ENCODE data around the gene GIGYF2.

Gene GIGYF2

DNA sequence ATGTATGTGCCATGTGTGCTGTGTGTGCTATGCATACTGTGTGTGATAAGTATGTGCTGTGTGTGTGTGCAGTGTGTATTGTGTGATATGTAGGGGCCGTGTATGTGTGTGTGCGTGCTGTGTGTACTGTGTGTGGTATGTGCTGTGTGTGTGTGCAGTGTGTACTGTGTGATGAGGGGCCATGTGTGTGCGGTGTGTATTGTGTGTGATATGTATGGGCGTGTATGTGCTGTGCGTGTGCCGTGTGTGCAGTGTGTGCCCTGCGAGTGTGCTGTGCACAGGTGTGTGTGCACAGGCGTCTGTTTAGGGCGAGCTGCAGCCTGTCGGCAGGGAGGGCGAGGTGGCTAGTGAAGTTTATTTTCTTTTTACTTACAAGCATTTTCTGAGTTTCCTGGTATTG lies 189.0 kb downstream of the GIGYF2 start:
- TF ChIP-seq, protein P1, sequence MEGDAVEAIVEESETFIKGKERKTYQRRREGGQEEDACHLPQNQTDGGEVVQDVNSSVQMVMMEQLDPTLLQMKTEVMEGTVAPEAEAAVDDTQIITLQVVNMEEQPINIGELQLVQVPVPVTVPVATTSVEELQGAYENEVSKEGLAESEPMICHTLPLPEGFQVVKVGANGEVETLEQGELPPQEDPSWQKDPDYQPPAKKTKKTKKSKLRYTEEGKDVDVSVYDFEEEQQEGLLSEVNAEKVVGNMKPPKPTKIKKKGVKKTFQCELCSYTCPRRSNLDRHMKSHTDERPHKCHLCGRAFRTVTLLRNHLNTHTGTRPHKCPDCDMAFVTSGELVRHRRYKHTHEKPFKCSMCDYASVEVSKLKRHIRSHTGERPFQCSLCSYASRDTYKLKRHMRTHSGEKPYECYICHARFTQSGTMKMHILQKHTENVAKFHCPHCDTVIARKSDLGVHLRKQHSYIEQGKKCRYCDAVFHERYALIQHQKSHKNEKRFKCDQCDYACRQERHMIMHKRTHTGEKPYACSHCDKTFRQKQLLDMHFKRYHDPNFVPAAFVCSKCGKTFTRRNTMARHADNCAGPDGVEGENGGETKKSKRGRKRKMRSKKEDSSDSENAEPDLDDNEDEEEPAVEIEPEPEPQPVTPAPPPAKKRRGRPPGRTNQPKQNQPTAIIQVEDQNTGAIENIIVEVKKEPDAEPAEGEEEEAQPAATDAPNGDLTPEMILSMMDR (IDR thresholded peaks at IDR 0.05; ENCODE audit: insufficient read depth, low read depth, low read length, missing control alignments) = no peak
- H3K4me3 ChIP-seq (ENCODE audit: low read depth, low read length) = no peak overlapping the region
- DNase-seq (ENCODE audit: low read depth) = no peak

DNA sequence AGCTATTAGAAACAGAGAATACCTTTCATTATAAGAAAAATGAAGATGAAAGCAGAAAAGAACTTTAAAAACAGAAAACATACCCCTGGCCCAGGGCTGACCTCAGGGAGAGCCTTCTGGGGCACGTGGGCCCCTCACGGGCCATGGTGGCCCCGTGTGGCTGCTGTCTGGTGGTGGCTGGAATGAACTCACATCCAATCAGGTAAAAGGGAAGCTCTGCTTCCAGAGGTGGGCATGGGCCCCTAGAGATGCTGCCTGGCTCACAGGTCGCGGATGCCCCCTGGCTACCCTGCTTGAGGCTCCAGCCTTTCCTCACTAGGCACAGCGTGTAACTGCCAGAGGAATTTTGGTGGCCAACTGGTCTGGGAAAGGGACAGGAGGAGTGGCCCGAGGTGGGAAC lies 189.5 kb downstream of the GIGYF2 start:
- TF ChIP-seq, protein P1 (IDR thresholded peaks at IDR 0.05; ENCODE audit: insufficient read depth, low read depth, low read length, missing control alignments) = no peak
- no peak overlapping the region for H3K4me3 ChIP-seq (ENCODE audit: low read depth, low read length)
- no peak for DNase-seq (ENCODE audit: low read depth)

DNA sequence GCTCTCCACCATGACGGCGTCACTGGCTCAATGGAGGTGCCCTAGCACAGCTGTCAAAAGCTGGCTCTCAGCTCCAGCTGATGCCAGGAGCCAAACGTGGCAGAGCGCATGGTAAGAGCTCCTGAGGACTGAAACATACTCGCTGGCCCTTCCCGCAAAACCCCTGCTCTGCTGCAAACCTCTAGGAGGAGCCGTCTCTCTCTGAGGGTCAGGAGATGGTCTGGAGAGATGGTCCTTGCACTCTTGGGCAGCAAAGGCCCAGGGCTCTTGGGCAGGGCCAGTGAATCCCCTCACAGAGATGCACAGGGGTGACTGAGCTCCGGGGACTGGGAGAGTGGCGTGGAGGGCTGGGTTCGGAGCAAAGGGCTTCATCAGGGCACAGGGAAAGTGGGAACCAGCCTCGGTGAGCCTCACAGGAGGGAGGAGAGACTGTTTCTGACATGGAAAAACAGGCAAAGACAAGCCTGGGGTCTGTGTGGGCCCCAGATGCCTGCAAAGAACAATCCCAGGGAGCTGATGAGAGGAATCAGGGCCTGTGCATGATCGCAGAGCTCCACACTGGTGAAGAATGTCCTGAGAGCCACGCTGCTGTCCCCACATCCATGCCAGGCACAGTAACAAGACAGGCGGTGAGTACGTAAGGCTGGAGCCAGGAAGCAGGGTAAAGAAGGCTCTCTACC lies 190.2 kb downstream of the GIGYF2 start:
- TF ChIP-seq, protein P1 (IDR thresholded peaks at IDR 0.05; ENCODE audit: insufficient read depth, low read depth, low read length, missing control alignments) = no peak
- no peak overlapping the region for H3K4me3 ChIP-seq (ENCODE audit: low read depth, low read length)

DNA sequence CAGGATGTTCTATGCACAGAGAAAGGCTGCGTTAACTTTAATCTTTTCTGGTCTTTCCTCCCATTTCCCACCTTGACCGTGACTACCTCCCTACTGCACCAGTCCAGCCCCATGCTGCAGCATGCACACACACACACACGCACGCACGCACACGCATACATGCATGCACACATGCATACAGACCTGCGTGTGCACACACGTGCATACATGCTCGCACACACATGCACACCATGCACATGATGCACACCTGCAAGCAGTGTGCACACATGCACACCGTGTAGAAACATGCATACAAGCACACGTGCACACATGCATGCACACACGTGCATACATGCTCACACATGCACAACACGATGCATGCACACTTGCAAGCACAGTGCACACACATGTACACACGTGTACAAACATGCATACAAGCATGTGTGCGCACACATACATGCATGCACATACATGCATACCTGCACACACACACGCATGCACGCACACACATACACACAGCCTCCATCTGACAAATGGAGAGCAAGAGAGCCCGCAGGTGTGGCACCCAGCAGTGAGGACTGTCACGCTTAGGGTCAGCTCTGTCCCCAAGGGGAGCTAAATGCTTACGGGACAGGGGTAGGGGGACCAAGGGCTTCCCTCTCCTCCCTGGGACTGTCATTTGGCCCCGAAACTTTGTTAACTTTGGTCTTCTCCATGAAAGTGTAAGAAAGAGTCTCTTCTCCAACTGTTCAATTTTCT lies 191.1 kb downstream of the GIGYF2 start:
- TF ChIP-seq, protein P1 (IDR thresholded peaks at IDR 0.05; ENCODE audit: insufficient read depth, low read depth, low read length, missing control alignments) = no peak
- no peak overlapping the region for H3K4me3 ChIP-seq (ENCODE audit: low read depth, low read length)
- DNase-seq (ENCODE audit: low read depth) = no peak

More for the DNA sequence above, 190.2 kb downstream of the GIGYF2 start:
- no peak for DNase-seq (ENCODE audit: low read depth)

DNA sequence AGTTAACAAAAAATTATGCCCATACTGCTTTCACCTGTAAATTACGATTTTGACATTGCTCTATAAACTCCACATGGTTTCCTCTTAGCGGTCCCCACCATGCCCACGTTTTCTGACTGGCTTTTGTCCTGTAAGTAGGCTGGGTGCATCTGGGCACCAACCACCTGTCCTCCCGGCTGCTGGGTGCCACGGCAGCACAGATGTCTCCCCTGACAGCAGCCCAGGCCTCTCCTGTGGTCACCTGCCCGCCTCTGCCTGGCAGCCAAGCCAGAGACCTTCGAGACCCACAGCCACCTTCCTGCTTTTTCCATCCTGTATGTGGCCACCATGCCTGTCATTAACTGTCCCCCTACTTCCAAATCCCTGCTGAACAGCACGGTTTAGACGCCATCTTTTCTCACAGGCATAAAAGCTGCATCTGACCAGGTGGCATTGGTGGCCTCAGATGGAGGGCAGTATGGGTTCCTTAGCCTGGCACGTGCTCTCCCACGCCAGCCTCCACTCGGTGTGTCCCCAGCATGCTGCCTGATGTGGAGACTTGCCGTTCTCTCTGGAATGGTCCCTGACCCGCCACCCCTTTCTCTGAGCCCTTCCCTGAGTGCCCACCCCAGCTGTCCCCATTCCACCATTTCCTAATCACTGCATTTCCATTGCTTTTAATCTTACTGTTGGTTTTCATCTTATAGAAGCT lies 191.9 kb downstream of the GIGYF2 start:
- no peak overlapping the region for H3K4me3 ChIP-seq (ENCODE audit: low read depth, low read length)
- TF ChIP-seq, protein P1 (IDR thresholded peaks at IDR 0.05; ENCODE audit: insufficient read depth, low read depth, low read length, missing control alignments) = no peak
- DNase-seq (ENCODE audit: low read depth) = no peak

DNA sequence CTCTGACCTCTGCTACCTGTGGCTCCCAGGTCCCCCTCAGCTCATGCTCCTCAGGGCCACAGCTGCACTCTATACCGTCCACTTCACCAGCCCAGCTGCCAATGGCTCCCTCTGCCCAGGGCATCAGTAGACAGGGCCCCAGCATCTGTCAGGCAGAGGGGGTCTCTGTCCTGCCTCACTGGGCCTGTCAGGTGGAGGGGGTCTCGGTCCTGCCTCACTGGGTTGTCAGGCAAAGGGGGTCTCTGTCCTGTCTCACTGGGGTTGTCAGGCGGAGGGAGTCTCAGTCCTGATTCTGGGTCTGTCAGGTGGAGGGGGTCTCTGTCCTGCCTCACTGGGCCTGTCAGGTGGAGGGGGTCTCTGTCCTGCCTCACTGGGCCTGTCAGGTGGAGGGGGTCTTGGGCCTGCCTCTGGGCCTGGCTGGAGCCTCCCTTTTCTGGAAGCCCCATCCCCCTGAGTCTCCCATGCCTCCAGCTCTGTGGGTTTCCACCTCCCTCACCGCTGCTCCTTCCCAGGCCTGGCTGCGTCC lies 192.8 kb downstream of the GIGYF2 start:
- TF ChIP-seq, protein P1 (IDR thresholded peaks at IDR 0.05; ENCODE audit: insufficient read depth, low read depth, low read length, missing control alignments) = no peak
- DNase-seq (ENCODE audit: low read depth) = no peak

More for the DNA sequence above, 192.8 kb downstream of the GIGYF2 start:
- H3K4me3 ChIP-seq (ENCODE audit: low read depth, low read length) = no peak overlapping the region
